SK-N-SH (cell line): ENCODE measurements around the gene MEGF10.

Source experiments
- CTCF ChIP-seq: fragments of 200-600 bp; sonication (generic); IDR thresholded peaks from 2 replicates; pipeline ENCODE4 v1.6.1; 2017; ENCODE audit warnings: antibody characterized with exemption, mild to moderate bottlenecking, moderate library complexity
- MAX ChIP-seq: IDR thresholded peaks from 2 replicates; pipeline ENCODE4 v1.4.0; 2012; ENCODE audit warnings: low read depth
- YY1 ChIP-seq: IDR thresholded peaks from 2 replicates; pipeline ENCODE4 v1.4.0; 2012; ENCODE audit warnings: low read depth, mild to moderate bottlenecking
- ZBTB33 ChIP-seq: IDR thresholded peaks from 2 replicates; pipeline ENCODE4 v1.4.0; 2012; ENCODE audit warnings: low read depth, borderline replicate concordance

DNA sequence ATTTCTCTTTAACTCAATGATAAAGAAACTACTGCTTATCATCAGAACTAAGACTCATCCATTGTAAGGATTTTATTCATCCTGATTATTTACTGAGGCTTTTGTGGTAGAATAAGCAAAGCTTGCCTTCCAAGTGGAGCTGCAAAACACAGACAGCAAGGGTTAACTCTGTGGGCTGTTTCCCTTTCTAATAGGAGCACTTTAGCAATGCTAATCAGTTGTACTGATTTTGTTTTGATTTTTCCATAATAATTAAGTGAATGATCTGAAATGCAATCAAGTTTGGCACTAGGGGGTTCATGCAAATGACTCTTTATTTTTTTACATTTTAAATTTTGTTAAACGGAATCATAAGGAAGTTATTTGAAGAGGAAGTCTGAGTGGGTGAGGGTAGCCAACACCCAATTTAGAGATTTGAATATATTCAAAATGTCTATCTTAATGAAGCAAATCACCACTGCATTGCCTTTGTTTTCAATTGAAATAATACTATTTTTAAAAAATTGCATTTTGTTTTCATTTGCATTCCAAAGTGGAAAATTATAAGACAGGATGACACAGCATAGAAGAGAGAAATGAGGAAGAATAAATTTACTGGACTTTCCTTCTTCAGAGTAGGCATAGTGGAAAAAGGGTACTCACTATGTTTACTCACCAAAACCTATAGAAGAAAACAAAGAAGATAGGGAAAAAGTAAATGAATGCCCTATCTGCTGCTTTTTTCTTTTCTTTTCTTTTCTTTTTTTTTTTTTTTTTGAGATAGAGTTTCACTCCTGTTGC lies 36.6 kb downstream of the MEGF10 start:
- TF ChIP-seq CTCF (no peak), YY1 (no peak), ZBTB33 (no peak), MAX (no peak)
